HEK293 (cell line): Measurements from ENCODE around the gene PKLR.

Experiments used
- BCL11A ChIP-seq: fragments of 450-650 bp; formaldehyde crosslinking; IDR thresholded peaks from 2 replicates; pipeline ENCODE4 v1.5.1; 2016; ENCODE audit warnings: low read depth, missing biosample characterization, missing genetic modification characterization
- KLF1 ChIP-seq: fragments of 450-650 bp; formaldehyde crosslinking; IDR thresholded peaks from 2 replicates; pipeline ENCODE4 v1.5.1; 2016; ENCODE audit warnings: missing biosample characterization, missing genetic modification characterization
- KLF16 ChIP-seq: fragments of 450-650 bp; formaldehyde crosslinking; IDR thresholded peaks from 2 replicates; pipeline ENCODE4 v1.5.1; 2017; ENCODE audit warnings: missing biosample characterization, missing genetic modification characterization
- KLF7 ChIP-seq: fragments of 450-650 bp; formaldehyde crosslinking; IDR thresholded peaks from 2 replicates; pipeline ENCODE4 v1.5.1; 2016; ENCODE audit warnings: missing biosample characterization, missing genetic modification characterization, borderline replicate concordance
- MYNN ChIP-seq: fragments of 450-650 bp; formaldehyde crosslinking; IDR thresholded peaks from 2 replicates; pipeline ENCODE4 v1.5.1; 2016; ENCODE audit warnings: missing biosample characterization, missing genetic modification characterization, borderline replicate concordance
- TCF7L2 ChIP-seq: IDR thresholded peaks from 2 replicates; pipeline ENCODE4 v1.6.1; 2011; ENCODE audit warnings: low read depth, mild to moderate bottlenecking, inconsistent platforms, low read length, moderate library complexity, borderline replicate concordance
- YY2 ChIP-seq: fragments of 450-650 bp; formaldehyde crosslinking; IDR thresholded peaks from 2 replicates; pipeline ENCODE4 v1.5.1; 2016; ENCODE audit warnings: missing biosample characterization, missing genetic modification characterization
- ZBTB44 ChIP-seq: fragments of 450-650 bp; IDR thresholded peaks from 2 replicates; pipeline ENCODE4 v1.5.1; 2018; ENCODE audit warnings: missing biosample characterization, mild to moderate bottlenecking, missing genetic modification characterization
- ZFP37 ChIP-seq: fragments of 450-650 bp; formaldehyde crosslinking; IDR thresholded peaks from 2 replicates; pipeline ENCODE4 v1.5.1; 2016; ENCODE audit warnings: missing biosample characterization, missing genetic modification characterization
- ZNF121 ChIP-seq: fragments of 450-650 bp; formaldehyde crosslinking; IDR thresholded peaks from 2 replicates; pipeline ENCODE4 v1.5.1; 2016; ENCODE audit warnings: missing biosample characterization, missing genetic modification characterization
- ZNF140 ChIP-seq: fragments of 450-650 bp; formaldehyde crosslinking; IDR thresholded peaks from 2 replicates; pipeline ENCODE4 v1.5.1; 2016; ENCODE audit warnings: missing biosample characterization, missing genetic modification characterization
- ZNF155 ChIP-seq: fragments of 450-650 bp; formaldehyde crosslinking; IDR thresholded peaks from 2 replicates; pipeline ENCODE4 v1.5.1; 2016; ENCODE audit warnings: missing biosample characterization, missing genetic modification characterization
- ZNF211 ChIP-seq: fragments of 450-650 bp; formaldehyde crosslinking; IDR thresholded peaks from 2 replicates; pipeline ENCODE4 v1.5.1; 2016; ENCODE audit warnings: low read depth, missing biosample characterization, missing genetic modification characterization
- ZNF214 ChIP-seq: fragments of 450-650 bp; formaldehyde crosslinking; IDR thresholded peaks from 2 replicates; pipeline ENCODE4 v1.5.1; 2017; ENCODE audit warnings: missing biosample characterization, mild to moderate bottlenecking, missing genetic modification characterization, borderline replicate concordance
- ZNF24 ChIP-seq: fragments of 450-650 bp; formaldehyde crosslinking; IDR thresholded peaks from 2 replicates; pipeline ENCODE4 v1.5.1; 2016; ENCODE audit warnings: missing biosample characterization, missing genetic modification characterization
- ZNF335 ChIP-seq: fragments of 450-650 bp; formaldehyde crosslinking; conservative IDR thresholded peaks from 2 replicates; pipeline ENCODE4 v1.5.1; 2016; ENCODE audit warnings: missing biosample characterization, missing genetic modification characterization
- ZNF350 ChIP-seq: fragments of 450-650 bp; formaldehyde crosslinking; IDR thresholded peaks from 2 replicates; pipeline ENCODE4 v1.5.0; 2017; ENCODE audit warnings: missing biosample characterization, mild to moderate bottlenecking, missing genetic modification characterization
- ZNF354C ChIP-seq: fragments of 450-650 bp; formaldehyde crosslinking; IDR thresholded peaks from 2 replicates; pipeline ENCODE4 v1.5.1; 2016; ENCODE audit warnings: missing biosample characterization, missing genetic modification characterization, low read depth, borderline replicate concordance
- ZNF366 ChIP-seq: fragments of 450-650 bp; formaldehyde crosslinking; conservative IDR thresholded peaks from 2 replicates; pipeline ENCODE4 v1.5.1; 2016; ENCODE audit warnings: missing biosample characterization, missing genetic modification characterization
- ZNF404 ChIP-seq: fragments of 450-650 bp; formaldehyde crosslinking; IDR thresholded peaks from 2 replicates; pipeline ENCODE4 v1.5.1; 2017; ENCODE audit warnings: missing biosample characterization, missing genetic modification characterization
- ZNF473 ChIP-seq: fragments of 450-650 bp; formaldehyde crosslinking; IDR thresholded peaks from 2 replicates; pipeline ENCODE4 v1.5.1; 2017; ENCODE audit warnings: missing biosample characterization, missing genetic modification characterization
- ZNF501 ChIP-seq: fragments of 450-650 bp; formaldehyde crosslinking; IDR thresholded peaks from 2 replicates; pipeline ENCODE4 v1.5.1; 2016; ENCODE audit warnings: missing biosample characterization, missing genetic modification characterization
- ZNF514 ChIP-seq: fragments of 450-650 bp; formaldehyde crosslinking; IDR thresholded peaks from 2 replicates; pipeline ENCODE4 v1.5.1; 2016; ENCODE audit warnings: missing biosample characterization, missing genetic modification characterization
- ZNF555 ChIP-seq: fragments of 450-650 bp; formaldehyde crosslinking; conservative IDR thresholded peaks from 2 replicates; pipeline ENCODE4 v1.5.1; 2017; ENCODE audit warnings: missing biosample characterization, mild to moderate bottlenecking, missing genetic modification characterization, inconsistent platforms
- ZNF701 ChIP-seq: fragments of 450-650 bp; formaldehyde crosslinking; IDR thresholded peaks from 2 replicates; pipeline ENCODE4 v1.5.1; 2016; ENCODE audit warnings: missing biosample characterization, missing genetic modification characterization
- ZNF777 ChIP-seq: fragments of 450-650 bp; formaldehyde crosslinking; IDR thresholded peaks from 2 replicates; pipeline ENCODE4 v1.5.1; 2017; ENCODE audit warnings: missing biosample characterization, missing genetic modification characterization, borderline replicate concordance
- ZNF843 ChIP-seq: fragments of 450-650 bp; formaldehyde crosslinking; IDR thresholded peaks from 2 replicates; pipeline ENCODE4 v1.5.1; 2016; ENCODE audit warnings: missing biosample characterization, missing genetic modification characterization
- TF ChIP-seq, protein P1 (sequence below): fragments of 450-650 bp; formaldehyde crosslinking; IDR thresholded peaks from 2 replicates; pipeline ENCODE4 v1.5.1; 2016; ENCODE audit warnings: missing biosample characterization, missing genetic modification characterization, low read depth
- TF ChIP-seq, protein P2 (sequence below): fragments of 450-650 bp; formaldehyde crosslinking; IDR thresholded peaks from 2 replicates; pipeline ENCODE4 v1.5.1; 2016; ENCODE audit warnings: missing biosample characterization, missing genetic modification characterization
- TF ChIP-seq, protein P3 (sequence below): fragments of 450-650 bp; formaldehyde crosslinking; IDR thresholded peaks from 2 replicates; pipeline ENCODE4 v1.5.1; 2017; ENCODE audit warnings: missing biosample characterization, missing genetic modification characterization
- TF ChIP-seq, protein P4 (sequence below): fragments of 450-650 bp; formaldehyde crosslinking; conservative IDR thresholded peaks from 2 replicates; pipeline ENCODE4 v1.5.1; 2016; ENCODE audit warnings: low read depth, missing biosample characterization, missing genetic modification characterization

PKLR gene

DNA sequence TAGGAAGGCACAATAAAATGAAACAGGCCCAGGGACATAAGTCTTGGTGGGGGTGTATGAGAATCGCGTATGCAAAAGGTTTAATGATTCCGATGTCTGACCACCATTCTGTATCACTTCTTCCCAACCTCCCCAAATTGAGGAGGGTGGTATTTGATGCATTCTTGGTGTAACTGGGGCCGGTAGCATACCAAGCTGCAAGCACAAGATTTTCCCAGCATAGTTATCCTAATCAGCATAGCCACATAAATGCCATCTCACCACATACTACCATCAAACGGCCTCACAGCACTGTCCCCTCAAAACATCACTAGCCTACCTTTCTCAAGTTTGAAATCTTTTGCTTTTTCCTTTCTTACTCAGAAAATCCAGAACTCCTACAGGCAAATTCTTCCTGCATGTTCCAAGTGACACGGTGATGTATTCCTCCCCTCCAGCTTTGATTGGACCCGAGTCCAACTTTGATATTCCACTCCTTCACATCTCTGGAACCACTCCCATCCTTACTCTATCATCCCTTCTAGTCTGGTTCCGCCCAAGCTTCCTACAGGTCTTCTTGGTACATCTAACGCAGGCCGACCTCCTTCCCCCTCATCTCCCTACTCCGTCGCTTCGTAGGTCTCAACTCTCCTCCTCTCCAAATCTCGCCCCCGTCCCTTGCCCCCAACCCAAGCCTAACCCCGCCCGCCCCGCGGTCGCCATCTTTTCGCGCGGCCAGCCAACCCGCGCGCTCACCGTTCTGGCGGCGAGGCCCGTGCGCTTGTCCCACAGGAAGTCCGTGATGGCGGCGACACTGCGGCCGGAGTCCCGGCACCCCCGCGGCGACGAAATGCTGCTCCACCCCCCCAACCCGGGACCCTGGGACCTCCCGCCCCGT is 28.5 kb downstream of the PKLR start (continued):
- TF ChIP-seq, protein P1, sequence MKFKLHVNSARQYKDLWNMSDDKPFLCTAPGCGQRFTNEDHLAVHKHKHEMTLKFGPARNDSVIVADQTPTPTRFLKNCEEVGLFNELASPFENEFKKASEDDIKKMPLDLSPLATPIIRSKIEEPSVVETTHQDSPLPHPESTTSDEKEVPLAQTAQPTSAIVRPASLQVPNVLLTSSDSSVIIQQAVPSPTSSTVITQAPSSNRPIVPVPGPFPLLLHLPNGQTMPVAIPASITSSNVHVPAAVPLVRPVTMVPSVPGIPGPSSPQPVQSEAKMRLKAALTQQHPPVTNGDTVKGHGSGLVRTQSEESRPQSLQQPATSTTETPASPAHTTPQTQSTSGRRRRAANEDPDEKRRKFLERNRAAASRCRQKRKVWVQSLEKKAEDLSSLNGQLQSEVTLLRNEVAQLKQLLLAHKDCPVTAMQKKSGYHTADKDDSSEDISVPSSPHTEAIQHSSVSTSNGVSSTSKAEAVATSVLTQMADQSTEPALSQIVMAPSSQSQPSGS (tag by site-specific recombination), result no peak
- TF ChIP-seq KLF1 (peak; percentile 67; the same call in 1 of the 2 replicates), YY2 (peak; percentile 89), ZBTB44 (tag by site-specific recombination) (no peak), ZNF777 (tag by site-specific recombination) (no peak), KLF7 (tag by site-specific recombination) (peak; percentile 81; the same call in 1 of the 2 replicates), ZNF473 (tag by site-specific recombination) (no peak), ZNF555 (tag by site-specific recombination) (no peak), ZNF501 (0 out of 2 replicates have a peak, but pooled peaks have one; percentile 22), ZNF350 (tag by site-specific recombination) (no peak), ZNF211 (tag by site-specific recombination) (no peak), ZNF121 (no peak), ZNF366 (peak; percentile 77), ZNF155 (tag by site-specific recombination) (no peak), ZNF335 (tag by site-specific recombination) (peak; percentile 57), MYNN (tag by site-specific recombination) (no peak), KLF16 (tag by site-specific recombination) (0 out of 2 replicates have a peak, but pooled peaks have one; percentile 28), ZNF701 (tag by site-specific recombination) (no peak), ZFP37 (tag by site-specific recombination) (0 out of 2 replicates have a peak, but pooled peaks have one; percentile 46), ZNF514 (tag by site-specific recombination) (no peak), TCF7L2 (no peak), ZNF843 (tag by site-specific recombination) (0 out of 2 replicates have a peak, but pooled peaks have one; percentile 9), BCL11A (tag by site-specific recombination) (no peak), ZNF404 (tag by site-specific recombination) (no peak), ZNF354C (tag by site-specific recombination) (no peak), ZNF140 (no peak), ZNF24 (tag by site-specific recombination) (no peak; the same call in 1 of the 2 replicates), ZNF214 (tag by site-specific recombination) (no peak)
- TF ChIP-seq, protein P2, sequence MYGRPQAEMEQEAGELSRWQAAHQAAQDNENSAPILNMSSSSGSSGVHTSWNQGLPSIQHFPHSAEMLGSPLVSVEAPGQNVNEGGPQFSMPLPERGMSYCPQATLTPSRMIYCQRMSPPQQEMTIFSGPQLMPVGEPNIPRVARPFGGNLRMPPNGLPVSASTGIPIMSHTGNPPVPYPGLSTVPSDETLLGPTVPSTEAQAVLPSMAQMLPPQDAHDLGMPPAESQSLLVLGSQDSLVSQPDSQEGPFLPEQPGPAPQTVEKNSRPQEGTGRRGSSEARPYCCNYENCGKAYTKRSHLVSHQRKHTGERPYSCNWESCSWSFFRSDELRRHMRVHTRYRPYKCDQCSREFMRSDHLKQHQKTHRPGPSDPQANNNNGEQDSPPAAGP (tag by site-specific recombination), result peak; percentile 79; the same call in 1 of the 2 replicates
- TF ChIP-seq, protein P3, sequence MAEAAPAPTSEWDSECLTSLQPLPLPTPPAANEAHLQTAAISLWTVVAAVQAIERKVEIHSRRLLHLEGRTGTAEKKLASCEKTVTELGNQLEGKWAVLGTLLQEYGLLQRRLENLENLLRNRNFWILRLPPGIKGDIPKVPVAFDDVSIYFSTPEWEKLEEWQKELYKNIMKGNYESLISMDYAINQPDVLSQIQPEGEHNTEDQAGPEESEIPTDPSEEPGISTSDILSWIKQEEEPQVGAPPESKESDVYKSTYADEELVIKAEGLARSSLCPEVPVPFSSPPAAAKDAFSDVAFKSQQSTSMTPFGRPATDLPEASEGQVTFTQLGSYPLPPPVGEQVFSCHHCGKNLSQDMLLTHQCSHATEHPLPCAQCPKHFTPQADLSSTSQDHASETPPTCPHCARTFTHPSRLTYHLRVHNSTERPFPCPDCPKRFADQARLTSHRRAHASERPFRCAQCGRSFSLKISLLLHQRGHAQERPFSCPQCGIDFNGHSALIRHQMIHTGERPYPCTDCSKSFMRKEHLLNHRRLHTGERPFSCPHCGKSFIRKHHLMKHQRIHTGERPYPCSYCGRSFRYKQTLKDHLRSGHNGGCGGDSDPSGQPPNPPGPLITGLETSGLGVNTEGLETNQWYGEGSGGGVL (tag by site-specific recombination), result peak; percentile 95
- TF ChIP-seq, protein P4, sequence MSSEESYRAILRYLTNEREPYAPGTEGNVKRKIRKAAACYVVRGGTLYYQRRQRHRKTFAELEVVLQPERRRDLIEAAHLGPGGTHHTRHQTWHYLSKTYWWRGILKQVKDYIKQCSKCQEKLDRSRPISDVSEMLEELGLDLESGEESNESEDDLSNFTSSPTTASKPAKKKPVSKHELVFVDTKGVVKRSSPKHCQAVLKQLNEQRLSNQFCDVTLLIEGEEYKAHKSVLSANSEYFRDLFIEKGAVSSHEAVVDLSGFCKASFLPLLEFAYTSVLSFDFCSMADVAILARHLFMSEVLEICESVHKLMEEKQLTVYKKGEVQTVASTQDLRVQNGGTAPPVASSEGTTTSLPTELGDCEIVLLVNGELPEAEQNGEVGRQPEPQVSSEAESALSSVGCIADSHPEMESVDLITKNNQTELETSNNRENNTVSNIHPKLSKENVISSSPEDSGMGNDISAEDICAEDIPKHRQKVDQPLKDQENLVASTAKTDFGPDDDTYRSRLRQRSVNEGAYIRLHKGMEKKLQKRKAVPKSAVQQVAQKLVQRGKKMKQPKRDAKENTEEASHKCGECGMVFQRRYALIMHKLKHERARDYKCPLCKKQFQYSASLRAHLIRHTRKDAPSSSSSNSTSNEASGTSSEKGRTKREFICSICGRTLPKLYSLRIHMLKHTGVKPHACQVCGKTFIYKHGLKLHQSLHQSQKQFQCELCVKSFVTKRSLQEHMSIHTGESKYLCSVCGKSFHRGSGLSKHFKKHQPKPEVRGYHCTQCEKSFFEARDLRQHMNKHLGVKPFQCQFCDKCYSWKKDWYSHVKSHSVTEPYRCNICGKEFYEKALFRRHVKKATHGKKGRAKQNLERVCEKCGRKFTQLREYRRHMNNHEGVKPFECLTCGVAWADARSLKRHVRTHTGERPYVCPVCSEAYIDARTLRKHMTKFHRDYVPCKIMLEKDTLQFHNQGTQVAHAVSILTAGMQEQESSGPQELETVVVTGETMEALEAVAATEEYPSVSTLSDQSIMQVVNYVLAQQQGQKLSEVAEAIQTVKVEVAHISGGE (tag by site-specific recombination), result peak; percentile 65
